Neutrophil (primary cell): ENCODE results near the gene CLDN34.

ENCODE experiments used
- H3K27ac ChIP-seq: fragments of 200-600 bp; sonication (generic); 2 replicates; pipeline ENCODE4 v1.5.1; 2016; ENCODE audit warnings: mild to moderate bottlenecking, moderate library complexity
- H3K27me3 ChIP-seq: fragments of 200-600 bp; sonication (generic); 2 replicates; pipeline ENCODE4 v1.6.0; 2016; ENCODE audit warnings: mild to moderate bottlenecking
- H3K36me3 ChIP-seq: fragments of 200-600 bp; sonication (generic); 2 replicates; pipeline ENCODE4 v1.5.1; 2017
- H3K4me1 ChIP-seq, 2 experiments: fragments of 200-600 bp in 1 of 2; sonication (generic) in 1 of 2; 1 replicate in 1 of 2; 2 replicates in 1 of 2; pipeline versions ENCODE4 v1.5.1 to v1.6.1; 2013 to 2016; ENCODE audit warnings: low read depth in 1 of 2, low read length in 1 of 2, mild to moderate bottlenecking in 1 of 2, moderate library complexity in 1 of 2; ENCODE audit not compliant: control insufficient read depth in 1 of 2, insufficient read depth in 1 of 2
- H3K4me3 ChIP-seq, 2 experiments: fragments of 200-600 bp in 1 of 2; sonication (generic) in 1 of 2; 1 replicate in 1 of 2; 2 replicates in 1 of 2; pipeline ENCODE4 v1.5.1; 2013 to 2016; ENCODE audit warnings: low read depth in 1 of 2, low read length in 1 of 2, mild to moderate bottlenecking in 1 of 2, moderate library complexity in 1 of 2
- H3K9me3 ChIP-seq: fragments of 200-600 bp; sonication (generic); 2 replicates; pipeline ENCODE4 v1.5.1; 2016
- TF ChIP-seq, protein P1 (sequence below): fragments of 200-600 bp; sonication (generic); IDR thresholded peaks from 2 replicates; pipeline ENCODE4 v1.5.1; 2016; ENCODE audit warnings: antibody characterized with exemption

Gene CLDN34, protein sequence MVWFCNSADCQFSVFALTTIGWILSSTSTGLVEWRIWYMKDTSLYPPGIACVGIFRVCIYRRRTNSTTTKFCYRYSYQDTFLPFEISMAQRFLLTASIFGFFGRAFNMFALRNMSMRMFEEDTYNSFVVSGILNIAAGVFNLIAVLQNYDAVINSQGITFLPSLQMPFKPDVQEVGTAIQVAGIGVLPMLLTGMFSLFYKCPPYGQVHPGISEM

DNA sequence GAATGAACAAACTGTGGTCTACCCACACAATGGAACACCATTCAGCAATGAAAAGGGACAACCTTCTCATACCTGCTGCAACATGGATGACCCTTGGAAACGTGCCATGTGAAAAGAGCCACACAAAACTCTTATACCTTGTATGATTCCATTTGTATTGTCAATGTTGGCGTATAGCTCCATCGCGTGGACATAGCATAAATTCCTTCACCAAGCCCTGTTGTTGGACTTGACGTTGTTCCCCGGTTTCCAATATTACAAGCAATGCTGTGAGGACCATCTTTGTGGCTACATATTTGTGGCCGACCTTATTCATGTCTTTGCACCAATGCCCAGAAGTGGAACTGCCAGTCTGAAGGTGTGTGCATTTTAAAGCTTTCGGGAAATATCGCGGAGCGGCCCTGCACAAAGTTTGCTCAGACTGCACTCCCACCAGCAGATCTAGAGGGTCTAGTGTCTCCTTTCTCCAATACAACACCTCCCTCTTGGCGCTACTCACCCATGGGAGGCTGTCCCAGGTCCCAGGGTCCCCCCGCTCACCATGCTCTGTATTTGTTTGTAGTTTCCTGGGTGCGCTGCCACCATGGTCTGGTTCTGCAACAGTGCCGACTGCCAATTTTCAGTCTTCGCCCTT is at the start of gene CLDN34:
Gene CLDN34 (plus strand): TSS at position 584 of the 634 bp plus-strand sequence. CDS start 0 bp downstream, at position 584.
- H3K9me3 ChIP-seq, result no peaks in the 10 kb centered on the region
- H3K27me3 ChIP-seq, result no peaks in the 10 kb centered on the region
- no peak within 1 kb of the TSS for H3K27ac ChIP-seq
- TF ChIP-seq, protein P1, sequence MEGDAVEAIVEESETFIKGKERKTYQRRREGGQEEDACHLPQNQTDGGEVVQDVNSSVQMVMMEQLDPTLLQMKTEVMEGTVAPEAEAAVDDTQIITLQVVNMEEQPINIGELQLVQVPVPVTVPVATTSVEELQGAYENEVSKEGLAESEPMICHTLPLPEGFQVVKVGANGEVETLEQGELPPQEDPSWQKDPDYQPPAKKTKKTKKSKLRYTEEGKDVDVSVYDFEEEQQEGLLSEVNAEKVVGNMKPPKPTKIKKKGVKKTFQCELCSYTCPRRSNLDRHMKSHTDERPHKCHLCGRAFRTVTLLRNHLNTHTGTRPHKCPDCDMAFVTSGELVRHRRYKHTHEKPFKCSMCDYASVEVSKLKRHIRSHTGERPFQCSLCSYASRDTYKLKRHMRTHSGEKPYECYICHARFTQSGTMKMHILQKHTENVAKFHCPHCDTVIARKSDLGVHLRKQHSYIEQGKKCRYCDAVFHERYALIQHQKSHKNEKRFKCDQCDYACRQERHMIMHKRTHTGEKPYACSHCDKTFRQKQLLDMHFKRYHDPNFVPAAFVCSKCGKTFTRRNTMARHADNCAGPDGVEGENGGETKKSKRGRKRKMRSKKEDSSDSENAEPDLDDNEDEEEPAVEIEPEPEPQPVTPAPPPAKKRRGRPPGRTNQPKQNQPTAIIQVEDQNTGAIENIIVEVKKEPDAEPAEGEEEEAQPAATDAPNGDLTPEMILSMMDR, result no peak
- no peak within 1 kb of the TSS for H3K4me3 ChIP-seq
- H3K4me1 ChIP-seq, result no peaks in the 10 kb centered on the region
- no peaks in the 10 kb centered on the region for H3K36me3 ChIP-seq

DNA sequence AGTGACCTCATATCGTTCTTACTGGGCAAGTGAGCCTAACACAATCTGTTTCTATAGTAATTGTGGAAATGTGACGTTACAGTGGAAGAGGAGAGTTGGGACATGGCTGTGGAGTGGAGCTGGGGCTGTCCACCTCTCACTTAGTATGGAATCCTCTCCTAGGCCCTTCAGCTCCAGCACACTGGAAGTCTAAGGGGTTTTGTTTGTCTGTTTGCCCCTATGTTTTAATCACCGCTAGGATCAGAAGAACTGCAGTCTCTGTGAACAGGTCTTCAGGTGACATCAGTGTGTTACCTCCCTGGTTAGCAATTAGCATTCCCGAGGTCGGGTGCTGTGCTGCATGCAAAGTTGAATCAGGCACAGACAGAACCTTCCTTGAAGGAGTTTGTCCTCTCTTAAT is 49.3 kb upstream of the CLDN34 start:
- no peaks in the 10 kb centered on the region for H3K27me3 ChIP-seq
- TF ChIP-seq, protein P1, result no peak

DNA sequence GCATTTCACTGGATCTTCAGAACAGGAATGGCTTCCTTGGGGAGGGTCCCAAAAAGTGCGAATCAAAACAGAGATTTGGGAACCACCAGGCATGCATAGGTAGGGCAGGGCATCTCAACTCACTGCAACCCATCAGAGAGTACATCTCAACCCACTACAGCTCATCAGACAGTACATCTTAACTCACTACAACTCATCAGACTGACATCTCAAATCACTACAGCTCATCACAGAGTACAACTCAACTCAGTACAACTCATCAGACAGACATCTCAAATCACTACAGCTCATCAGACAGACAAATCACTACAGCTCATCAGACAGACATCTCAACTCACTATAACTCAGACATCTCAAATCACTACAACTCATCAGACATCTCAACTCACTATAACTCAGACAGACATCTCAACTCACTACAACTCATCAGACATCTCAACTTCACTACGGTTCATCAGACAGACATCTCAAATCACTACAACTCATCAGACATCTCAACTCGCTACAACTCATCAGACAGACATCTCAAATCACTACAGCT is 47.5 kb upstream of the CLDN34 start:
- H3K9me3 ChIP-seq, result no peaks in the 10 kb centered on the region
- TF ChIP-seq, protein P1, result no peak
- no peak overlapping the region for H3K4me3 ChIP-seq
- H3K27ac ChIP-seq, result no peak overlapping the region
- no peaks in the 10 kb centered on the region for H3K36me3 ChIP-seq
- no peaks in the 10 kb centered on the region for H3K27me3 ChIP-seq
- no peaks in the 10 kb centered on the region for H3K4me1 ChIP-seq

More for the DNA sequence above, 49.3 kb upstream of the CLDN34 start:
- no peaks in the 10 kb centered on the region for H3K4me1 ChIP-seq
- no peak overlapping the region for H3K27ac ChIP-seq
- H3K9me3 ChIP-seq, result no peaks in the 10 kb centered on the region
- H3K36me3 ChIP-seq, result no peaks in the 10 kb centered on the region
- H3K4me3 ChIP-seq, result no peak overlapping the region

DNA sequence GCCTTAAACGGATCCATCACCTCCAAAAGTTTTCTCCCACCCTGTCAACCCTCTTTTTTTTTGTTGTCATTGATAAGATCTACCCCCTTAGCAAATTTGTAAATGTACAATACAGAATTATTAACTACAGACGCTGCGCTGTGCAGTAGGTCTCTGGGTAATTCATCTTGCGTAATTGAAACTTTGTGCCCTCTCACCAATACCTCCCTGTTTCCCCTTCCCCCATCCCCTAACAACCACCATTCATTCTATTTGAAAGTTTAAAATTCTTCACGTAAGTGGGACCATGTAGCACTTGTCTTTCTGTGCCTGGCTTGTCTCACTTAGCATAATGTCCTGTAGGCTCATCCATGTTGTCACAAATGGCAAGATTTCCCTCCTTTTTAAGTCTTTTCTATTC is 45.8 kb upstream of the CLDN34 start:
- no peak overlapping the region for H3K27ac ChIP-seq
- H3K27me3 ChIP-seq, result no peaks in the 10 kb centered on the region
- no peak overlapping the region for H3K4me3 ChIP-seq
- H3K4me1 ChIP-seq, result no peaks in the 10 kb centered on the region
- TF ChIP-seq, protein P1, result no peak
- H3K36me3 ChIP-seq, result no peaks in the 10 kb centered on the region
- H3K9me3 ChIP-seq, result no peaks in the 10 kb centered on the region

DNA sequence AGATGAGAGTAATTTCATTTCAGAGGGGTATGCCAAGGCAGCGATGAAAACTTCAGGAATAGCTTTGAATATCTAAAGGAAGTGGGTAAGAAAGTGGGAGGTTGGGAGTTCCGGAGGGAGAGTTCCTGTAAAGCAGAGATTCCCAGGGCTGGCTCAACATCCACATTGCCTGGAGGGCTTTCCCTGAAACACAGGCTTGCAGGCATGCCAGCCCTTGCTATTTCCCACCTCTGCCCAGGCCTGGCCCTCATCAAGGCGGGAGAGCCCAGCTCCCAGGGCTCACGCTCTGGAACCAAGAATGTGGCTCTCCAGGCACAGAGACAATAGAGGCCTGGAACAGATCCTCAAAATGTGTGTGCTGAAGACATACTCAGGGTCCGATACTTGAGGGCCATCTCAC is 43.8 kb upstream of the CLDN34 start:
- no peaks in the 10 kb centered on the region for H3K4me1 ChIP-seq
- H3K27me3 ChIP-seq, result no peaks in the 10 kb centered on the region
- H3K27ac ChIP-seq, result no peak overlapping the region
- H3K4me3 ChIP-seq, result no peak overlapping the region
- no peaks in the 10 kb centered on the region for H3K36me3 ChIP-seq
- TF ChIP-seq, protein P1, result no peak
- H3K9me3 ChIP-seq, result no peaks in the 10 kb centered on the region
